Ishikawa (cell line): ENCODE results near the gene TBCD.

Source experiments
- CEBPB ChIP-seq: IDR thresholded peaks from 2 replicates; pipeline ENCODE4 v1.6.1; 2012
- CREB1 ChIP-seq: IDR thresholded peaks from 2 replicates; pipeline ENCODE4 v1.6.1; 2012; ENCODE audit warnings: low read depth
- EGR1 ChIP-seq: IDR thresholded peaks from 2 replicates; pipeline ENCODE4 v1.6.1; 2012
- EP300 ChIP-seq: IDR thresholded peaks from 2 replicates; pipeline ENCODE4 v1.6.1; 2012; ENCODE audit warnings: borderline replicate concordance
- FOXM1 ChIP-seq: IDR thresholded peaks from 2 replicates; pipeline ENCODE4 v1.6.1; 2012; ENCODE audit warnings: low read depth, borderline replicate concordance
- MAX ChIP-seq: IDR thresholded peaks from 2 replicates; pipeline ENCODE4 v1.6.1; 2012
- NFIC ChIP-seq: IDR thresholded peaks from 2 replicates; pipeline ENCODE4 v1.6.1; 2012
- RAD21 ChIP-seq: IDR thresholded peaks from 2 replicates; pipeline ENCODE4 v1.6.1; 2012; ENCODE audit warnings: low read depth
- REST ChIP-seq: IDR thresholded peaks from 2 replicates; pipeline ENCODE4 v1.6.1; 2012; ENCODE audit warnings: low read depth, mild to moderate bottlenecking
- TAF1 ChIP-seq: IDR thresholded peaks from 2 replicates; pipeline ENCODE4 v1.6.1; 2012; ENCODE audit warnings: low read depth, mild to moderate bottlenecking
- TCF12 ChIP-seq: IDR thresholded peaks from 2 replicates; pipeline ENCODE4 v1.6.1; 2012; ENCODE audit warnings: low read depth
- TEAD4 ChIP-seq: IDR thresholded peaks from 2 replicates; pipeline ENCODE4 v1.6.1; 2012
- USF1 ChIP-seq: IDR thresholded peaks from 2 replicates; pipeline ENCODE4 v1.6.1; 2012
- YY1 ChIP-seq: IDR thresholded peaks from 2 replicates; pipeline ENCODE4 v1.6.1; 2012; ENCODE audit warnings: low read depth
- ZBTB7A ChIP-seq: IDR thresholded peaks from 2 replicates; pipeline ENCODE4 v1.6.1; 2012; ENCODE audit warnings: low read depth

The TBCD gene

DNA sequence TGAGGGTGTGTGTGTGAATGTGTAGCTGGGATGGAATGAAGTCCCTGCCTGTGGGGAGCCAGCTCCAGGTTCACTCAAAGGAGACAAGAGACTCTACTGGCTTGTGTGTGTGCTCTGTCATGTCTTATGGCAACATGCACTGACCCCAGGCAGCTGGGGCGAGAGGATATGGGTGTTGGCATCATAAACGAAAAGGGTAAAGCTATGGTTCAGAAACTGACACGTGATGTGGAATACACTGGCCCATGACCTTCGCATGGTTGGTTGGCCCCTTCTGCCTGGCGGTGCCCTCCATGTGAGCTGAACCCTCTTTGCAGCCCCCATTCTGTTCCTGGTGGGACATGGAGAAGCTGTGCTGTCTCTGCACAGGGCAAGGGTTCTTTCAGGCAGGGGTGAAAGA is 66.1 kb downstream of the TBCD start:
- TF ChIP-seq CREB1 (no peak), USF1 (no peak), RAD21 (no peak), ZBTB7A (no peak), NFIC (no peak), TCF12 (no peak), REST (no peak), EP300 (no peak), TAF1 (no peak), CEBPB (no peak), MAX (no peak), TEAD4 (no peak), YY1 (no peak), FOXM1 (no peak)

DNA sequence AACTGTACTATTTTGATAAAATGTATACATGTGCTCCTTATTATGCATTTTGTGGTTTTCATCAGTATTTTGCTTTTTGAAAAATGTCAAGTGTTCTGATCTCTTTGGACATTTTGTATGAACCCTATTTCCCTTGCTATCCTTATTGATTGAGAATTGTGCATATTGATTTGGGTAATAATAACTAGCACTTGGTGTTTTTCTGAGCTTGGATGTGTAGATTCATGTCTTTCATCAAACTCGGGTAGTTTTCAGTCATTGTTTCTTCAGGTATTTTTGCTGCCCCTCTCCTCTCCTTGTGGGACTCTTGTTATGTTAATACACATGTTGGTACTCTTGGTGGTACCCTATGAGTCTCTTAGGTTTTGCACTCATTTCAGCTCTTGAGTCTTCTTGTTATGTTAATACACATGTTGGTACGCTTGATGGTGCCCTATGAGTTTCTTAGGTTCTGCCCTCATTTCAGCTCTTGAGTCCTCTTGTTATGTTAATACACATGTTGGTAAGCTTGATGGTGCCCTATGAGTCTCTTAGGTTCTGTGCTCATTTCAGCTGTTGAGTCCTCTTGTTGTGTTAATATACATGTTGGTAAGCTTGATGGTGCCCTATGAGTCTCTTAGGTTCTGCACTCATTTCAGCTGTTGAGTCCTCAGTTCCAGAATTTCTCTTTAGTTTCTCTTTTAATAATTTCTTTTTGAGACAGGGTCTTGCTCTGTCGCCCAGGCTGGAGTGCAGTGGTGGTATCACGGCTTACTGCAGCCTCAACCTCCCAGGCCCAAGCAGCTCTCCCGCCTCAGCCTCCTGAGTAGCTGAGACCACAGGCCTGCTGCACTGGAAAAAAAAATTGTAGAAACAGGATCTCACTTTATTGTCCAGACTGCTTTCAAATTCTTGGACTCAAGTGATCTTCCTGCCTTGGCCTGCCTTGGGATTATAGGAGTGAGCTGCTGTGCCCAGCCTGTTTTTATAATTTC is 68.7 kb downstream of the TBCD start:
- TF ChIP-seq REST (no peak), RAD21 (no peak), TCF12 (no peak), EP300 (no peak), NFIC (no peak), USF1 (no peak), TEAD4 (no peak), CEBPB (no peak), ZBTB7A (no peak), TAF1 (no peak), YY1 (no peak), FOXM1 (no peak), CREB1 (no peak)

DNA sequence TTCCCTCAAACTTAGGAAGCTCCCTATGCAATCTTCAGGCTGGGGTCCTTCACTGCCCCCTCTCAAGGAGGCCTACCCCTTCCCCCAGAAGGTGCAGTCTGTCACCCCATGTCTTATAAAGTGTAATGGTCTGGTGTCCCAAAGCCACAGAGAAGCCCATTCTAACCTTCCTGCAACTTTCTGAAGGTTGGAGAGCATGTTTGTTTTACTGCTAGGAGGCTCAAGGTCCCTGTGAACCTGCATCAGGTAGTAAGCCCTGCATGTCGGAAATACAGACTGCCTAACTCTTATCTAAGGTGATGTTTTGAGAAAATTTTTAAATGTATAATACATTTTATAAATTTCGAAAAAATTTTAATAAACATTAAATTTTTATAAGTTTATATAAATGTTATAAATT is 69.7 kb downstream of the TBCD start:
- TF ChIP-seq USF1 = no peak
- no peak for TF ChIP-seq EGR1
- TF ChIP-seq EP300 = no peak
- TF ChIP-seq NFIC = no peak

DNA sequence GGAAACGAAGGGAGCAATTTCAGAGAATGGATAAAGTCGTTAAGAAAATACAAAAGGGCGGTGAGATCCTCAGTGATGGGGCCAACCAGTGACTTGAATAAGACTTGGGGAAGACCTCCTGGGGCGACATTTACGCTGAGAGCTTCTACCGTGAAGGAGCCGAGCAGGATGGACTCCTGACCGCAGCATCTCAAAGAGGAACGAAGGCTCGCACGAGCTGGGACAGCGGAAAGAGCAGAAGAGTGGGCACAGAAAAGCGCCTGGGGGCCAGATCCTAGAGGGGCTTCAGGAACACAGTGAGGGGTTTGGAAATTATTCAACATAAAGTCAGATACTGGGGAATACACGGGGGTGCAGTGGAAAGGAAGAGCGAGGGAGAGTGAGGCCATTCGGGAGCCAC is 70.4 kb downstream of the TBCD start:
- TF ChIP-seq CREB1 (no peak), TCF12 (no peak), MAX (no peak), USF1 (no peak), TEAD4 (no peak), ZBTB7A (no peak), CEBPB (no peak), RAD21 (no peak), REST (no peak), EGR1 (no peak), EP300 (no peak), YY1 (no peak), NFIC (no peak), FOXM1 (no peak)
